H1 (cell line): ENCODE data around the gene NBEA. TPM values are rescaled to one million over a fixed set of nuclear protein-coding genes. Genes with fewer than 3 reads are reported as not detected.

Experiments used
- ATF3 ChIP-seq: IDR thresholded peaks from 2 replicates; pipeline ENCODE4 v1.6.1; 2011; ENCODE audit warnings: low read depth, mild to moderate bottlenecking, low read length; ENCODE audit not compliant: insufficient read depth
- CBX8 ChIP-seq: fragments of 300-800, 300-1000 bp; sonication (generic); IDR thresholded peaks from 2 replicates; pipeline ENCODE4 v1.7.1; 2016; ENCODE audit warnings: low read depth, low read length, borderline replicate concordance
- EGR1 ChIP-seq: IDR thresholded peaks from 2 replicates; pipeline ENCODE4 v1.6.1; 2011; ENCODE audit warnings: low read depth, low read length, borderline replicate concordance
- JUN ChIP-seq: IDR thresholded peaks from 2 replicates; pipeline ENCODE4 v1.6.1; 2011; ENCODE audit warnings: low read depth, mild to moderate bottlenecking, improper control_type of control experiment, low read length
- KDM4A ChIP-seq: IDR thresholded peaks from one replicate; pipeline ENCODE4 v1.7.1; 2012; ENCODE audit warnings: low read depth, mild to moderate bottlenecking, moderate library complexity, low read length, inconsistent platforms; ENCODE audit not compliant: severe bottlenecking
- MAX ChIP-seq: IDR thresholded peaks from 2 replicates; pipeline ENCODE4 v1.6.1; 2012; ENCODE audit warnings: inconsistent platforms
- POLR2AphosphoS5 ChIP-seq: IDR thresholded peaks from 2 replicates; pipeline ENCODE4 v1.6.1; 2011; ENCODE audit warnings: low read depth, low read length
- POU5F1 ChIP-seq: IDR thresholded peaks from 2 replicates; pipeline ENCODE4 v1.6.1; 2011; ENCODE audit warnings: low read depth, mild to moderate bottlenecking, low read length, moderate library complexity
- RNF2 ChIP-seq: fragments of 200-900, 300-1000 bp; sonication (generic); IDR thresholded peaks from 2 replicates; pipeline ENCODE4 v1.7.1; 2016; ENCODE audit warnings: borderline replicate concordance, low read depth, mild to moderate bottlenecking, antibody characterized with exemption, low read length; ENCODE audit not compliant: poor library complexity, severe bottlenecking; ENCODE audit errors: missing control alignments
- SP1 ChIP-seq: IDR thresholded peaks from 2 replicates; pipeline ENCODE4 v1.6.1; 2011; ENCODE audit warnings: low read depth, low read length
- SP2 ChIP-seq: IDR thresholded peaks from 2 replicates; pipeline ENCODE4 v1.6.1; 2012; ENCODE audit warnings: mild to moderate bottlenecking, low read length, inconsistent platforms
- SUZ12 ChIP-seq: fragments of 200-600 bp; sonication (generic); IDR thresholded peaks from 2 replicates; pipeline ENCODE4 v1.6.1; 2012; ENCODE audit warnings: mild to moderate bottlenecking, inconsistent platforms, low read length, moderate library complexity, mixed read lengths
- TEAD4 ChIP-seq: IDR thresholded peaks from 2 replicates; pipeline ENCODE4 v1.6.1; 2012; ENCODE audit warnings: low read depth, low read length, inconsistent platforms, mixed read lengths
- YY1 ChIP-seq: IDR thresholded peaks from 2 replicates; pipeline ENCODE4 v1.6.1; 2011; ENCODE audit warnings: low read depth, mild to moderate bottlenecking, low read length
- polyA plus RNA-seq, 7 experiments: library from polyadenylated mRNA; depleted of rRNA in 3 of 7; stranded (reverse) in 5 of 7; unstranded in 2 of 7; fragments of >200 nt in 5 of 7; fragments of 200-250 nt in 2 of 7; gene quantifications; 1 replicate in 5 of 7; 2 replicates in 1 of 7; 4 replicates in 1 of 7; pipeline versions ENCODE4 v1.2.1 to v1.2.3, GENCODE V29; 2011 to 2013; ENCODE audit warnings: missing spikeins in 2 of 7, mixed read lengths in 2 of 7
- total RNA-seq: library from RNA; stranded (reverse); fragmentation: NEBNext Ultra II Directional; extraction: Animal tissue kit (Norgen Biotek cat#: 25700); gene quantifications from 2 replicates; pipeline ENCODE4 v1.2.1, GENCODE V29; 2021
- TF ChIP-seq, protein P1 (sequence below), 3 experiments: IDR thresholded peaks; 1 replicate in 2 of 3; 2 replicates in 1 of 3; pipeline versions ENCODE4 v1.5.1 to v1.6.1; 2011; ENCODE audit warnings: low read length in 3 of 3, mild to moderate bottlenecking in 3 of 3, inconsistent platforms in 2 of 3, low read depth in 1 of 3, moderate library complexity in 1 of 3; ENCODE audit not compliant: insufficient read depth in 1 of 3; ENCODE audit errors: control extremely low read depth in 1 of 3

NBEA gene
- total and polyA plus RNA-seq, 2 of the 8 experiments (the other 6 are each of a cell fraction or from before 2014, with no cell fraction given) = 14.2 to 21.5 TPM

DNA sequence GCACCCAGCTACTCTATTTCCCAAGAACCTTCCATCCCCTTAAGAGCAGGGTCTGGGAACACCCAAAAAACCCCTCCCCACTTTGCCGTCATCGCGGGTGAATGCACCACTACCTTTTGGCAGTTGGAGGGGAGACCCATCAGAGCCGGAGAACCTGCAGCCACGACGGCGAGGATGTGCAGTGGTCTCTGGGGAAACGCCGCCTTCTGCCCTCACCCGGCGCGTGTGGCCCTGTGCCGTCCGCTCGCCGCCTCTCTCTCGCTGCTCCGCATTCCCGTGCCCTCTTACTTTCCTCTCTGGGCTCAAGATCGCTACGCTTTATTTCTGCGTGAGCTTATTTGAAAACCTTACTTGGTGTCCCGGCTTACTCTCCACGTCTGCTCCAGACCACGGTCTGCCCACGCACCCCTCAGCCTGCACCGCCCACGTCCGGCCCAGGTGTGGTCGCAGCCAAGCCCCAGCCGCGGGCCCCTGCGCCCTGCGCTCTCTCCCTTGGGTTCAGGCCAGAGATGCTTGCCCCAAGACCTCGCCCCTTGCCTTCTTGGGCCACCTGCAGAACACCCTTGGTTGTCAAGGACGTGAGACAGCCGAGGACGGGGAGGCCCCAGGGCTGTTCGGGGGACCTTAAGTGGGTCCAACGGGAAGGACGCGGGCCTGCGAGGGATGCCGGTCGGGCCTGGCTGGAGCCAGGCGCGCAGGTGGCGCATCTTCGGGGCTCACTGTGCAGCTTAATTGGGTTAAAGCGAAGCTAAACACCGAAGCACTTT, 536.4 kb downstream of the NBEA start (continued):
- no peak for TF ChIP-seq CBX8
- peak; percentile 55; the same call in 1 of the 2 replicates for TF ChIP-seq TEAD4
- no peak for TF ChIP-seq POU5F1
- TF ChIP-seq SUZ12 = peak; percentile 86
- TF ChIP-seq SP1 = no peak
- no peak for TF ChIP-seq ATF3
- TF ChIP-seq RNF2 = peak; percentile 91
- TF ChIP-seq JUN = no peak
- TF ChIP-seq POLR2AphosphoS5 = no peak
- peak; percentile 60 for TF ChIP-seq KDM4A
- 0 out of 2 replicates have a peak, but pooled peaks have one; percentile 16 for TF ChIP-seq YY1
- TF ChIP-seq SP2 = no peak
- 0 out of 2 replicates have a peak, but pooled peaks have one; percentile 17 for TF ChIP-seq MAX
- TF ChIP-seq, protein P1, sequence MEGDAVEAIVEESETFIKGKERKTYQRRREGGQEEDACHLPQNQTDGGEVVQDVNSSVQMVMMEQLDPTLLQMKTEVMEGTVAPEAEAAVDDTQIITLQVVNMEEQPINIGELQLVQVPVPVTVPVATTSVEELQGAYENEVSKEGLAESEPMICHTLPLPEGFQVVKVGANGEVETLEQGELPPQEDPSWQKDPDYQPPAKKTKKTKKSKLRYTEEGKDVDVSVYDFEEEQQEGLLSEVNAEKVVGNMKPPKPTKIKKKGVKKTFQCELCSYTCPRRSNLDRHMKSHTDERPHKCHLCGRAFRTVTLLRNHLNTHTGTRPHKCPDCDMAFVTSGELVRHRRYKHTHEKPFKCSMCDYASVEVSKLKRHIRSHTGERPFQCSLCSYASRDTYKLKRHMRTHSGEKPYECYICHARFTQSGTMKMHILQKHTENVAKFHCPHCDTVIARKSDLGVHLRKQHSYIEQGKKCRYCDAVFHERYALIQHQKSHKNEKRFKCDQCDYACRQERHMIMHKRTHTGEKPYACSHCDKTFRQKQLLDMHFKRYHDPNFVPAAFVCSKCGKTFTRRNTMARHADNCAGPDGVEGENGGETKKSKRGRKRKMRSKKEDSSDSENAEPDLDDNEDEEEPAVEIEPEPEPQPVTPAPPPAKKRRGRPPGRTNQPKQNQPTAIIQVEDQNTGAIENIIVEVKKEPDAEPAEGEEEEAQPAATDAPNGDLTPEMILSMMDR (IDR thresholded peaks at IDR 0.05; ENCODE audit: control extremely low read depth in 1 of 3, insufficient read depth in 1 of 3, low read depth in 1 of 3, low read length in 3 of 3) = no peak
- peak; percentile 60; the same call in 1 of the 2 replicates for TF ChIP-seq EGR1
